ENCODE results near the gene AEN. TPM values are rescaled to one million over a fixed set of nuclear protein-coding genes. Genes with fewer than 3 reads are reported as not detected.

The AEN gene
- total RNA-seq, 1 donor from 2014 or later = 48.4 TPM

GRCh38 chr15:88647351-88648105 is 26.4 kb downstream of the AEN start:
- DNase-seq (ENCODE audit: low read depth) (no peak), FAIRE-seq (no peak)
- Histone ChIP-seq H3K36me3 (ENCODE audit: control insufficient read depth, insufficient read depth, low read length) (no peaks in the 10 kb centered on the region), H3K4me3 (ENCODE audit: low read depth, low read length) (no peak overlapping the region), H3K27me3 (ENCODE audit: control insufficient read depth, insufficient read depth, low read length) (no peaks in the 10 kb centered on the region)
- TF ChIP-seq CTCF (IDR thresholded peaks at IDR 0.05; ENCODE audit: insufficient read depth, low read length, severe bottlenecking) = no peak

- no peak overlapping the region for H3K4me3 ChIP-seq (ENCODE audit: low read depth, low read length)
- H3K27me3 ChIP-seq (ENCODE audit: control insufficient read depth, insufficient read depth, low read length) = no peaks in the 10 kb centered on the region
- peak; percentile 32 for DNase-seq (ENCODE audit: low read depth)
- no peak for FAIRE-seq
- no peaks in the 10 kb centered on the region for H3K36me3 ChIP-seq (ENCODE audit: control insufficient read depth, insufficient read depth, low read length)
- no peak for TF ChIP-seq CTCF (IDR thresholded peaks at IDR 0.05; ENCODE audit: insufficient read depth, low read length, severe bottlenecking)
Observed at GRCh38 chr15:88648357-88649214, 27.4 kb downstream of the AEN start.

- no peak for TF ChIP-seq CTCF (IDR thresholded peaks at IDR 0.05; ENCODE audit: insufficient read depth, low read length, severe bottlenecking)
- Histone ChIP-seq H3K4me3 (ENCODE audit: low read depth, low read length) (no peak overlapping the region), H3K36me3 (ENCODE audit: control insufficient read depth, insufficient read depth, low read length) (no peaks in the 10 kb centered on the region), H3K27me3 (ENCODE audit: control insufficient read depth, insufficient read depth, low read length) (no peaks in the 10 kb centered on the region)
- DNase-seq (ENCODE audit: low read depth) = peak; percentile 89
- no peak for FAIRE-seq
Observed at GRCh38 chr15:88649286-88649733, 28.2 kb downstream of the AEN start.

GRCh38 chr15:88649753-88650551 is 28.8 kb downstream of the AEN start:
- no peaks in the 10 kb centered on the region for H3K36me3 ChIP-seq (ENCODE audit: control insufficient read depth, insufficient read depth, low read length)
- FAIRE-seq = no peak
- no peak for TF ChIP-seq CTCF (IDR thresholded peaks at IDR 0.05; ENCODE audit: insufficient read depth, low read length, severe bottlenecking)
- no peaks in the 10 kb centered on the region for H3K27me3 ChIP-seq (ENCODE audit: control insufficient read depth, insufficient read depth, low read length)
- no peak for DNase-seq (ENCODE audit: low read depth)
- H3K4me3 ChIP-seq (ENCODE audit: low read depth, low read length) = no peak overlapping the region

- Histone ChIP-seq H3K36me3 (ENCODE audit: control insufficient read depth, insufficient read depth, low read length) (no peaks in the 10 kb centered on the region), H3K27me3 (ENCODE audit: control insufficient read depth, insufficient read depth, low read length) (no peaks in the 10 kb centered on the region), H3K4me3 (ENCODE audit: low read depth, low read length) (no peak overlapping the region)
- no peak for TF ChIP-seq CTCF (IDR thresholded peaks at IDR 0.05; ENCODE audit: insufficient read depth, low read length, severe bottlenecking)
- DNase-seq (ENCODE audit: low read depth) = no peak
- FAIRE-seq = no peak
Observed at GRCh38 chr15:88650556-88650955, 29.4 kb downstream of the AEN start.
